ENCODE data around the gene KLHL15. TPM values are rescaled to one million over a fixed set of nuclear protein-coding genes. Genes with fewer than 3 reads are reported as not detected.

Gene KLHL15, protein sequence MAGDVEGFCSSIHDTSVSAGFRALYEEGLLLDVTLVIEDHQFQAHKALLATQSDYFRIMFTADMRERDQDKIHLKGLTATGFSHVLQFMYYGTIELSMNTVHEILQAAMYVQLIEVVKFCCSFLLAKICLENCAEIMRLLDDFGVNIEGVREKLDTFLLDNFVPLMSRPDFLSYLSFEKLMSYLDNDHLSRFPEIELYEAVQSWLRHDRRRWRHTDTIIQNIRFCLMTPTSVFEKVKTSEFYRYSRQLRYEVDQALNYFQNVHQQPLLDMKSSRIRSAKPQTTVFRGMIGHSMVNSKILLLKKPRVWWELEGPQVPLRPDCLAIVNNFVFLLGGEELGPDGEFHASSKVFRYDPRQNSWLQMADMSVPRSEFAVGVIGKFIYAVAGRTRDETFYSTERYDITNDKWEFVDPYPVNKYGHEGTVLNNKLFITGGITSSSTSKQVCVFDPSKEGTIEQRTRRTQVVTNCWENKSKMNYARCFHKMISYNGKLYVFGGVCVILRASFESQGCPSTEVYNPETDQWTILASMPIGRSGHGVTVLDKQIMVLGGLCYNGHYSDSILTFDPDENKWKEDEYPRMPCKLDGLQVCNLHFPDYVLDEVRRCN
- 3.2 and 3.5 TPM in 2 replicates for total RNA-seq

DNA sequence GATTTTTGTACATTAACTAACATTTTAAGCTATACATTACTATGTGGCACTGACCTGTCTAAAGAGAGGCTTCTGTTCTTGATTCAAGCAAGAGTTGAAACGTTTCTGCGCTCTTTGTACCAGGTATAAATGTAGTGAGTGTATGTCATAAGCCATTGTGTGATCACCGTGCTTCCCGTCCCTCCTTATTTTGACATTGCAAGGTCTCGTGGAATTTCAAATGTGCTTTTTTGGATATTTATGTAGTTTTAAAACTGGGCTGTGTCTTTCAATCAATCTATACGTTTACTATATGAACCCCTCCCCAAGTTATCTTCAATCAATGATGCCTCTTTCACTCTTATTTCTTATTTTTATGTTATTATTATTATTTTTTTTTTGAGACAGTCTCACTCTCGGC is at the start of gene KLHL15:
KLHL15 (minus strand) TSS at position 101 of the 400 bp plus-strand sequence. CDS start 20,493 bp downstream, outside the sequence.

DNA sequence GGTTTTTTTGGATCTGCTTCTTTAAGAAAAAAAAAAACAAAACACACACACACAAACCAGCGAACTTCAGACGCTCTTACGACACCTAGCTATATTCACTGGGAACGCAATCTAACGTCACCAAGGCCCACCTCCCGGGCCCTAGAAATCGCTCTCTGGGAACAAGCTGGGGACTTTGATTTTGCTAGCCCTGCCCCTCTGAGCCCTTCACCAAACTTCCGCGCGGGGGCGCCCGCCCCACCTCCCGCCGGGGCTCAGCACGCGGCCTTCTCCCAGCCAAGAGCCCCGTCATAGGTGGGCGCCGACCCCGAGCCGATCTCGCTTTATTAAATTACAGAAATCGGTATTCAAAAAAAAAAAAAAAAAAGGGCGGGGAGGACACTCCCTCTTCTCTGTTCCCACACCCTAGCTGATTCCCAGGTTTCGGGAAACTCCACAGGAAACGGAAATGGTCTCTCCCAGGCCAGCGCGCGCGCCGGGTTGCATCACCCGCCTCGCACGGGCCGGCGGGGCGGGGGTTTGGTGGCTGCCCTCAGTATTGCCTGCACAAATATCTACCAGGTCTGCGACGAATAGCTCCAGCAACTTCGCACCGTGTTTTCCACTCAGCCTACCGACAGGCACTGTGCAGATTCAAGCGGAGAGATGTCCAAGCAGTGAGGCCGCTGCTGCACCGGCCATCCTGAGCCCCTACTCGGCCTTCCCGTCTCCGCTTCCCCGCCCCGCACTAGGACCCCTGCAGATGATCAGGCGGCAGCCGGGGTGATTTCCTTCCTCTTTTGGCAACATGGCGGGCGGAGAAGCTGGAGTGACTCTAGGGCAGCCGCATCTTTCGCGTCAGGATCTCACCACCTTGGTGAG is 27.4 kb upstream of the KLHL15 start, which contains the start of gene EIF2S3:
EIF2S3 (plus strand) TSS at position 775 of the 861 bp plus-strand sequence; CDS start at position 788, 13 bp downstream.

Other genes starting within 250 kb of the KLHL15 start
- gene SAT1, start 244.0 kb downstream of the KLHL15 start, total RNA-seq = 142 and 147 TPM in 2 replicates
- gene APOO, start 119.2 kb downstream of the KLHL15 start, total RNA-seq = 15.0 and 18.2 TPM in 2 replicates
- not detected in 2 replicates for gene CXorf58, start 119.2 kb downstream of the KLHL15 start, total RNA-seq
- gene EIF2S3, start 27.8 kb upstream of the KLHL15 start, total RNA-seq = 130 and 142 TPM in 2 replicates
- 28.8 and 61.3 TPM in 2 replicates for gene ZFX, start 122.5 kb upstream of the KLHL15 start, total RNA-seq

Measured in mammary microvascular endothelial cell (primary cell).